Skin of body (tissue), 2 donors: ENCODE data around the gene ACBD4. TPM values are rescaled to one million over a fixed set of nuclear protein-coding genes. Genes with fewer than 3 reads are reported as not detected.

Source experiments
- DNase-seq: peaks from one replicate; lab custom pipeline; 2025; lab: John Stamatoyannopoulos, UW
- total RNA-seq: library from RNA; depleted of rRNA; stranded (reverse); fragments of >200 nt; gene quantifications from one replicate; pipeline ENCODE4 v1.2.3, GENCODE V29; 2014

ACBD4 gene
- total RNA-seq, 1 donor from 2014 or later: 4.6 TPM

GRCh38 chr17:45136846-45137560 is 1.5 kb downstream of the ACBD4 start:
- DNase-seq: no peak

DNA sequence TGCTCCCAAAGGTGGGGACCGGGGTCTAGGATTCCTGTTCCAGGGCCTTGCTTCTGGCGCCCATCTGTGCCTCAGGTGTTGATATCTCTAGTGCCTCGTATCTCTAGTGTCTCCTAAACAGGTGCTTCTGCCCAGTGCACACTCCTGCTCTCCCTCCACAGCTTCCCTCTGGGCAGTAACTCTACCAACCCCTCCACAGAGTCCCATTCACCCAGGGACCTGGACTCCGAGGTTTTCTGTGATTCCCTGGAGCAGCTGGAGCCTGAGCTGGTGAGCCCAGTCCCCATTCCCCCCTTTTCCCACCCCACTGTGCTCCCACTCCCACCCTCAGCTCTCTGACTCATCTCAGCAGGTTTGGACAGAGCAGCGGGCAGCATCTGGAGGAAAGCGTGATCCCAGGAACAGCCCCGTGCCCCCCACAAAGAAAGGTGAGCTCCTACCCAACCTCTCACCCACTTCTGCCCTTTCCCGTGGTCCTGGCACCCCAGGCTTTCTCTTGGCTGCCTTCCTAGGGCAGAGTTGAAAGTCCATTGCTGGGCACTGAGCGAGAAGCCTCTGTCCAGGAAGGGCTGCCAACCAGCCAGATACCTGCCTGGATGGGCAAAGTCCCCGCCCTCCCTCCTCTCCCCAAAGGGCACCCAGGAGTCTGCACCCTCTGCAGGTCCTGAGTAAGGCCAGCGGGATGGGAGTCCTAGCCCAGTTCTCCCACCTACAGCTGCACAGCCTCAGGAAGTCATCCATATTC is 2.2 kb downstream of the ACBD4 start:
- DNase-seq: no peak

GRCh38 chr17:45138911-45139532 is 3.5 kb downstream of the ACBD4 start:
- DNase-seq: no peak

- DNase-seq: no peak
Observed at GRCh38 chr17:45139533-45139920, 4.0 kb downstream of the ACBD4 start.

DNA sequence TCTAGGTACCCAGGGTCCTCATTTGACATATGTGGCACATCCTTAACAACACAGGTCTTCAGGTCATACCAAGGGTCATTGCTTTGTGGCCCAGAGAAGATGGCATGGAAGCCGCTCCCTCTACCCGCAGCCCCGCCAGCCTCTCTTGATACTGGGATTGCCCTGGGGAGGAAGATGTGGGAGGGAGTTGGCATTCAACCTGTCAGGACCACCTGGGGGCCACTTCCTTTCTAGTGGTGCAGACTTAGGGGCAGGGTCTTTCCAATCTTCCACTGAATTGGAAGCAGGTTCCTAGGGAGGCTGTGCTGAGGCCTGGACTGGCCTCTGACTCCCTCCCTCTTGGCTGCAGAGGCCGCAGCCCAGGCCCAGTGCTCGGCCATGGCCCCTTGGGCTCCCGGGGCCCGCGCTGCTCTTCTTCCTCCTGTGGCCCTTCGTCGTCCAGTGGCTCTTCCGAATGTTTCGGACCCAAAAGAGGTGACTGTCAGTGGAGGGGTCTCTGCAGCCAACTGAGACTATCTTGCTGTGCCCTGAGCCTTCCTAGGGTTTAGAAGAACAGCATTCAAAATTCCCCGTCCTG is 7.7 kb downstream of the ACBD4 start:
- no peak for DNase-seq

GRCh38 chr17:45143767-45144198 is 8.3 kb downstream of the ACBD4 start:
- peak; percentile 89 for DNase-seq

DNA sequence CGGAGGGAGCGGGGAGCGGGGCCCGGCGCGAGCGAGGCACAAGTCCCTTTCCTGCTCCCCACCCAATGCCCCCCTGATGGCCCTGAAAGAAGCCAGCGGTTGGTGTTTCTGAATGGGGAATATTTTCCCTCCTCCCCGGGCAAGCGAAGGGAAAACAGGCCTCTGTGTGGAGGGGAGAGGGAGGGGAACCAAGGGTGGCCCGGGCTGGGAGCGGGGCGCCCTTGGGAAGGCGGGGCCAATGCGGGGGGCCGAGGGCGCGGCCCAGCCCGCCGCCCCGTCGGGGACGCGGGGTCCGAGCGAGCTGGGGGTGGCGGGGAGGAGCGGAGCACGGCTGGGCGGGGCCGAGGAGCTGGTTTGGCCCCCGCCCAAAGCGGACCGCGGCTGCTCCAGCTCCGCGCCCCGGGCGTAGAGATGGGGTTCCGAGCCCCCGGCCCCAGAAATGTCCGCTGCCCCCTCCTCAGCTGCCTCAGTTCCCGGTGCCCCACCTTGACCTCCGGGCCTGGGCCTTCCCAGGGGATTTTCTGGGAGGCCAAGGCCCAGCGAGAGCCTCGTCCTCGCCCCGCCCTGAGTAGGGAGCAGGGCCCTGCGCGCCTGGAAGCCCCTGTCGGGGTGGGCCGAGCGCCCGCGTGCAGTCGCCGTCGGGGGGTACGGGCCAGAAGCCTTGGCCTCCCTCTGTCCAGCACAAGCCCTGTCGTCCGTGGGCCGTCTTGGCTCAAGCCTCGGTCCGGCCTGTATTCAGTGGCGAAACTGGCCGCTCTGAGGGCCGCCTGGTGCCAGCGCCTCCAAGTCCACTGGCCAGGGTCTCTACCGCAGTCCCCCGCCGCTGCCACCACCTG is 8.9 kb downstream of the ACBD4 start:
- DNase-seq: no peak

DNA sequence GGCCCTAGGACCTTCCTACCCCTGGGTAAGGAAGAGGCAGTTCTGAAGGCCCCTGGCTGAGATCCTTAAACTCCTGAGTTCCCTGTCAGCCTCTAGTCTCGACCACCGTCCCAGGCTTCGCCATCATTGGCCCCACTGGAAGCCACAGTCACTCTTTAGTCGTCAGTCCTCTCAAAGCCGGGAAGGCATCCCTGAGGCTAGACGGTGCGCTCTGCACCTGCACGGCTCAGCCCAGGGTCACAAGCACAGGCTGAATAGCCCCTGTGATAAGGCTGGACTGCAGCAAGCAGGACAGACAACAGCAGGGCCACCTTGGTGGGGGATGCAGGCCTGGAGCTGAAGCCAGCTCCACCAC is 9.5 kb downstream of the ACBD4 start:
- DNase-seq: no peak

GRCh38 chr17:45146166-45146565 is 10.7 kb downstream of the ACBD4 start:
- DNase-seq: no peak

DNA sequence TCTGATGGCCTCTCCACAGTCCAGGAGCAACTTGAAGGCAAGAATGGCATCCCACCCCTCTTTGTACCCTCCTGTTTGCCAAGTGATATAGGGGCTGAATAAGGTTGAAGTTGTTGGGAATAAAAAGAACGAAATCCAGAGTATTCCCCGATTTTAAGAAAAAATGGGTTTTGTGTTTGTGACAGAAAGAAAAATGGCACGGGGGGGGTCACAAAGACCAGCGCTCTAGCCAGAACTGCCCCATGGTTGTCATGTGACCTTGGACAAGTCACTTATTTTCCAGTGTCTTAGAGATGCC is 11.1 kb downstream of the ACBD4 start:
- DNase-seq: no peak

DNA sequence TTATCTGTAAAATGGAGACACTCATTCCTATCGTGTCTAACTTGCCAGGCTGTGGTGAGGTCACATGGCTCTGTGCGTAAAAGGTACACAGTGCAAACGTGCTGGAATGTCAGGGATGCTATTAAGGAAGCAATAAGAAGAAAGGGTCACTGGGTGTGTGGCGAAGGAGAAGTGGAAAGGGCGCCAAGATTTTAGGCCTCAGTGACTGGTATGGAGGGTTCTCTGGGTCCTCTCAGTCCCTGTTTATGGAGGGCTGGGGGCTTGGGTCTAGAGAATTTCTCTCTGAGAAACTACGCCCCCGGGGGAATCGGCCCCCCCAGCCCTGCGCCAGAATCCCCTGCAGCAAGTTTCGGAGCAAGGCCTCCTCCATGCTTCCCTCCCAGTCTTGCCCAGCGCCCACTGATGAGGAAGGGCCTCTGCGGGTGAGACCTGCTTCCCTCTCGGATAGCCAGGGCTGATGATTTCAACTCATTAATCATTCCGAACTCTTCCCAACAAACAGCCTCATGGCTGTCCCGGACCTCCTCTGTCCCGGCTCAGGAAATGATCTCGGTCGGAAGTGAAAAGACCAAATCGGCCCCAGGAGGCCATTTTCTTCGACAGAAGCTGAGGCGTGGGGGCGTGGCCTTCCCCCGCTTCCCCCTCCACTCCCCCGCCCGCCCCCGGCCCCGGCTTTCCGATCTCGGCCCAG is 11.5 kb downstream of the ACBD4 start:
- peak; percentile 89 for DNase-seq

GRCh38 chr17:45147581-45148182 is 12.2 kb downstream of the ACBD4 start:
- DNase-seq: peak; percentile 99

GRCh38 chr17:45148183-45149036 is 12.9 kb downstream of the ACBD4 start, which contains the start of gene HEXIM1:
HEXIM1 (plus strand) TSS chr17:45148475; CDS start chr17:45149191, 716 bp downstream.
- peak; percentile 99 for DNase-seq

- peak; percentile 77 for DNase-seq
Observed at GRCh38 chr17:45149037-45149668, 13.7 kb downstream of the ACBD4 start.

DNA sequence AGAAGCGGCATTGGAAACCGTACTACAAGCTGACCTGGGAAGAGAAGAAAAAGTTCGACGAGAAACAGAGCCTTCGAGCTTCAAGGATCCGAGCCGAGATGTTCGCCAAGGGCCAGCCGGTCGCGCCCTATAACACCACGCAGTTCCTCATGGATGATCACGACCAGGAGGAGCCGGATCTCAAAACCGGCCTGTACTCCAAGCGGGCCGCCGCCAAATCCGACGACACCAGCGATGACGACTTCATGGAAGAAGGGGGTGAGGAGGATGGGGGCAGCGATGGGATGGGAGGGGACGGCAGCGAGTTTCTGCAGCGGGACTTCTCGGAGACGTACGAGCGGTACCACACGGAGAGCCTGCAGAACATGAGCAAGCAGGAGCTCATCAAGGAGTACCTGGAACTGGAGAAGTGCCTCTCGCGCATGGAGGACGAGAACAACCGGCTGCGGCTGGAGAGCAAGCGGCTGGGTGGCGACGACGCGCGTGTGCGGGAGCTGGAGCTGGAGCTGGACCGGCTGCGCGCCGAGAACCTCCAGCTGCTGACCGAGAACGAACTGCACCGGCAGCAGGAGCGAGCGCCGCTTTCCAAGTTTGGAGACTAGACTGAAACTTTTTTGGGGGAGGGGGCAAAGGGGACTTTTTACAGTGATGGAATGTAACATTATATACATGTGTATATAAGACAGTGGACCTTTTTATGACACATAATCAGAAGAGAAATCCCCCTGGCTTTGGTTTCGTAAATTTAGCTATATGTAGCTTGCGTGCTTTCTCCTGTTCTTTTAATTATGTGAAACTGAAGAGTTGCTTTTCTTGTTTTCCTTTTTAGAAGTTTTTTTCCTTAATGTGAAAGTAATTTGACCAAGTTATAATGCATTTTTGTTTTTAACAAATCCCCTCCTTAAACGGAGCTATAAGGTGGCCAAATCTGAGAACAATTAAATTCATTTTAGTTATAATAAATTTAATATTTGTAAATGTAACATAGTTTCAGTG is 14.5 kb downstream of the ACBD4 start:
- DNase-seq: peak; percentile 77

DNA sequence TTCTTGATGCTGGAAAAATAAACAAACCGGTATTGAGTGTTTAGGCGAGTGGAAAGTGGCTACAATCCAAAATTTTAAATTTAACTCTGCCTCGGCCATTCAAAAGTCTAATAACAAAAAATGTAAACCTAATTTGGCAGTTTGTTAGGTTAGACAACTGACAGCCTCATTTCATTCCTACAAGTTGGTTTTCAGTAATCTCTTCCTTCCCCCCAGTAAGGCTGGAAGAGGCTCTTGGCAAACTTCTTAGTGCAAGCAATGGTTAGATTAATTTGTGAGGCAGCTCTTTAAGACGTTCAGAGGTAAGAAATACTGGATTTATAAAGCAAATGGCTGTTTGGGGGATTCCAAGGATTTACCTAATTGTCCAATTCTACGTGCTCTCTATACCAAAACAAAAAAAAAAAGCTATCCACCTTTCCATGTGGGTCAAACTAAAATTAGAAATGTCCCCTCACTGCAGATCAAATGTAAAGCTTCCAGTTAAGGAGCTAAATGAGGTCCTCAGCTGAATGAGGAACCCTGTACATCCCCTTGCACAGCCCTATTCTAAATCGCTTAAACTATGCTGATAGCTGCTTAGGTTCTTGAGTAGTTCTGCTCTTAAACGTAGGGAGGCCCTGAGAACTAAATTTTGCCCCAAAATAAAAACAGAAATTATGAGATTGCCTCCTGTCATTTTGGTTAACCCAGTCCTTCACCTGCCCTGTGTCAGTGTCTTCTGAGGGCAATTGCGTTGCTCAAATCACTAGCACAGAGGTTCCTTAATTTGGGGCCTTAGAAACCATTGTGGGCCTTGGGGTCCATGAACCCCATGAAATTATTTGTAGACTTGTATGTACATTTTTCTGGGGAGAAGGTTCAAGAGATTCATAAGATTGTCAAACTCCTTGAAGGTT is 15.7 kb downstream of the ACBD4 start:
- DNase-seq: peak; percentile 51

GRCh38 chr17:45155029-45155428 is 19.5 kb downstream of the ACBD4 start:
- no peak for DNase-seq
